Cardiac fibroblast (primary cell): ENCODE results near the gene BOLA2B.

Experiments
- DNase-seq, 2 donors: peaks; one replicate each; pipeline versions ENCODE4 v3.0.0 to v3.0.0-alpha.2; 2010; ENCODE audit warnings: low read depth in 2 of 2
- H3K4me3 ChIP-seq, 2 donors: replicated peaks in 1 of 2; 1 replicate in 1 of 2; 2 replicates in 1 of 2; pipeline ENCODE4 v1.5.1; 2011; ENCODE audit warnings: low read depth in 2 of 2, low read length in 2 of 2, mild to moderate bottlenecking in 2 of 2, moderate library complexity in 1 of 2
- CTCF ChIP-seq: IDR thresholded peaks from one replicate; pipeline ENCODE4 v1.5.1; 2011; ENCODE audit warnings: low read depth, mild to moderate bottlenecking, low read length, inconsistent platforms

Gene BOLA2B

GRCh38 chr16:30149250-30149930, 44.1 kb downstream of the BOLA2B start:
- no peak overlapping the region for H3K4me3 ChIP-seq
- no peak for DNase-seq
- TF ChIP-seq CTCF = no peak

DNA sequence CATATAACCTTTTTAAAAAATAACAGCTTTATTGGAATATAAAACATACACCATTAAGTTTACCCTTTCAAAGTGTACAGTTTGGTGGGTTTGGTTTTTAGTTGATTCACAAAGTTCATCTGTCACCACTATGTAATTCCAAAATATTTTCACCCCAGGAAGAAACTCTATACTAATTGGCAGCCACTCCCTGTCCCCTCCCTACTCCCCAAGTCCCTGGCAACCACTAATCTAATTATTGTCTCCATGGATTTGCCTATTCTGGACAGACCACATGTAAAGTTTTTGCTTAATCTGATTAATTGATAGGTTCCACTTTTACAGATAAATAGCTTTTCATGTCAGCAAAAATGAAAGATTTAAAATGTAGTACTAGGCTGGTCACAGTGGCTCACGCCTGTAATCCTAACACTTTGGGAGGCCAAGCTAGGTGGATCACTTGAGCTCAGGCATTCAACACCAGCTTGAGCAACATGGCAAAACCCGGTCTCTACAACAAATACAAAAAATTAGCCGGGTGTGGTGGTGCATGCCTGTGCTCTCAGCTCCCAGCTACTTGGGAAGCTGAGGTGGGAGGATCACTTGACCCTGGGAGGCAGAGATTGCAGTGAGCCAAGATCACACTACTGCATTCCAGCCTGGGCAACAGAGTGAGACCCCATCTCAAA, 45.5 kb downstream of the BOLA2B start:
- H3K4me3 ChIP-seq = no peak overlapping the region
- DNase-seq = no peak
- no peak for TF ChIP-seq CTCF

DNA sequence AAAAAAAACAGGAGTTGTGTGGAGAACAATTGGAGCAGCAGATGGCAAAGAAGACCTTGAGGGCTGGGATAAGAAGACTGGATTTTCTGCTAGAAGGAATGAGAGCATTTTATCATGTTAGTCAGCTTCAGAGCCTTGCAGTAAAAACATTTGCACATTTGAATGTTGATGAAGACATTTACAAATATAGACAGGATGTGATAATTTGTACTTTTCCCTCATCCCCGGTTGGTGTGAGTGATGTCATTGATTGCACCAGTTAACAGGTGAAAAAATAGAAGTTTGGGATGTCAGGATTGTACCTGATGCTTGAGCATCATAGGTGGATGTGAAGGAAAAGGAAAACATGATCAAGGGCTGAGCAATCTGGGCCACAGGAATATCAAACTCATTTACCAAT, 47.8 kb downstream of the BOLA2B start:
- no peak for DNase-seq
- no peak overlapping the region for H3K4me3 ChIP-seq
- TF ChIP-seq CTCF = no peak

DNA sequence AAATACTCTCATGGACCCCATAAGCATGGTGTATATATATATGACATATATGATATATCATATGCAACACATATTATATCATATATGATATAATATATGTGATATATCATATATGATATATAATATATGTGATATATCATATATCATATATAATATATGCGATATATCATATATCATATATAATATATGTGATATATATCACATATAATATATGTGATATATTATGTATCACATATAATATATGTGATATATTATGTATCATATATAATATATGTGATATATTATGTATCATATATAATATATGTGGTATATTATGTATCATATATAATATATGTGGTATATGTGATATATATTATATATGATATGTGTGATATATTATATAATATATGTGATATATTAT, 48.5 kb downstream of the BOLA2B start:
- no peak for DNase-seq
- no peak for TF ChIP-seq CTCF
- no peak overlapping the region for H3K4me3 ChIP-seq

GRCh38 chr16:30144017-30144416, 49.4 kb downstream of the BOLA2B start:
- no peak overlapping the region for H3K4me3 ChIP-seq
- no peak for TF ChIP-seq CTCF
- no peak for DNase-seq

- H3K4me3 ChIP-seq = no peak overlapping the region
- no peak for TF ChIP-seq CTCF
- no peak for DNase-seq
These were observed 50.1 kb downstream of the BOLA2B start for GRCh38 chr16:30143347-30143702.
